ENCODE results near the gene FSTL4.

- TF ChIP-seq CTCF (optimal IDR thresholded peaks at IDR 0.05 in 1 of 3, IDR thresholded peaks at IDR 0.05 in 1 of 3, conservative IDR thresholded peaks at IDR 0.05 in 1 of 3; ENCODE audit: extremely low read depth in 1 of 3, insufficient read depth in 2 of 3, low read length in 3 of 3) (no peak), EZH2 (IDR thresholded peaks at IDR 0.05; ENCODE audit: low read length) (no peak)
These were observed 273.6 kb downstream of the FSTL4 start for GRCh38 chr5:133338504-133339355.

Measured in keratinocyte (primary cell).